Posterior vena cava (tissue), 2 donors: Measurements from ENCODE around the gene ISM2. TPM values are rescaled to one million over a fixed set of nuclear protein-coding genes. Genes with fewer than 3 reads are reported as not detected.
A peak's percentile ranks its signal among the peaks of the same experiment; 100 is the strongest.

Experiments used
- DNase-seq: peaks from one replicate; pipeline ENCODE4 v3.0.0-alpha.2; 2020; ENCODE audit warnings: low spot score
- intact Hi-C, 2 donors: fragments of 100-400 bp; cut with DNase I; formaldehyde crosslinking; loops; one replicate each; pipeline versions ENCODE4 v1.14.1 to v1.14.2; 2022 to 2023
- total RNA-seq, 2 donors: library from RNA; stranded (reverse); fragmentation: NEBNext Ultra II Directional; extraction: Animal tissue kit (Norgen Biotek cat#: 25700); gene quantifications; one replicate each; pipeline ENCODE4 v1.2.1, GENCODE V29; 2021
- donor health status: DM: yes; HTN: yes; CAD: no.
- donor health status: DM: yes; HTN: yes; CAD: no.

ISM2 gene
- total RNA-seq, 2 donors from 2014 or later, result 0.60 TPM; not detected in 1

GRCh38 chr14:77475432-77476115 lies 23.0 kb downstream of the ISM2 start:
- DNase-seq, result no peak
- intact Hi-C loops, result no loop called here

GRCh38 chr14:77474479-77475177 lies 24.0 kb downstream of the ISM2 start:
- intact Hi-C loops, result no loop called here
- DNase-seq, result no peak

- DNase-seq, result no peak
- intact Hi-C loops, result no loop called here
Measured at GRCh38 chr14:77473921-77474320, 24.7 kb downstream of the ISM2 start.

- intact Hi-C loops, result no loop called here
Measured at GRCh38 chr14:77470224-77470870, 28.3 kb downstream of the ISM2 start.

GRCh38 chr14:77469539-77469938 lies 29.1 kb downstream of the ISM2 start:
- DNase-seq, result no peak
- intact Hi-C loops, result no loop called here

More at GRCh38 chr14:77470224-77470870, 28.3 kb downstream of the ISM2 start:
- DNase-seq, result no peak

GRCh38 chr14:77469067-77469505 lies 29.5 kb downstream of the ISM2 start:
- DNase-seq, result no peak
- intact Hi-C loops, result no loop called here

GRCh38 chr14:77467801-77468200 lies 30.8 kb downstream of the ISM2 start:
- intact Hi-C loops, result no loop called here
- no peak for DNase-seq

GRCh38 chr14:77459072-77459723 lies 39.4 kb downstream of the ISM2 start:
- DNase-seq, result no peak

GRCh38 chr14:77458249-77458950 lies 40.2 kb downstream of the ISM2 start:
- intact Hi-C loops, result loop anchor here (5.0 to 10.0 kb wide), 2 partner anchors 86 to 94 kb away; no protein-coding TSS in a partner anchor

More at GRCh38 chr14:77459072-77459723, 39.4 kb downstream of the ISM2 start:
- intact Hi-C loops, result loop anchor here (5.0 to 10.0 kb wide), 2 partner anchors 86 to 93 kb away; no protein-coding TSS in a partner anchor

GRCh38 chr14:77457522-77458248 lies 40.9 kb downstream of the ISM2 start, which contains the start of the genes AHSA1 and VIPAS39:
Gene AHSA1, plus strand, starts transcription at chr14:77458093. Its CDS starts 97 bp downstream, at chr14:77458190.
Gene VIPAS39, minus strand, starts transcription at chr14:77457601. Its CDS starts 3,499 bp downstream, at chr14:77454102.
- peak; percentile 98 for DNase-seq
- intact Hi-C loops, result loop anchor here (5.0 to 10.0 kb wide), 2 partner anchors 87 to 95 kb away; no protein-coding TSS in a partner anchor

More at GRCh38 chr14:77458249-77458950, 40.2 kb downstream of the ISM2 start:
- DNase-seq, result no peak

GRCh38 chr14:77457115-77457521 lies 41.5 kb downstream of the ISM2 start:
- intact Hi-C loops, result loop anchor here (5.0 to 10.0 kb wide), 2 partner anchors 88 to 95 kb away; no protein-coding TSS in a partner anchor
- DNase-seq, result no peak

- DNase-seq, result no peak
- intact Hi-C loops, result loop anchor here (5.0 to 10.0 kb wide), 2 partner anchors 89 to 96 kb away; no protein-coding TSS in a partner anchor
Measured at GRCh38 chr14:77455966-77456640, 42.5 kb downstream of the ISM2 start.

- DNase-seq, result no peak
- intact Hi-C loops, result no loop called here
Measured at GRCh38 chr14:77442196-77442595, 56.4 kb downstream of the ISM2 start.

GRCh38 chr14:77439861-77440260 lies 58.8 kb downstream of the ISM2 start:
- intact Hi-C loops, result no loop called here

GRCh38 chr14:77438596-77438995 lies 60.0 kb downstream of the ISM2 start:
- intact Hi-C loops, result no loop called here

More at GRCh38 chr14:77439861-77440260, 58.8 kb downstream of the ISM2 start:
- no peak for DNase-seq

GRCh38 chr14:77436042-77436441 lies 62.6 kb downstream of the ISM2 start:
- intact Hi-C loops, result no loop called here
- DNase-seq, result no peak

More at GRCh38 chr14:77438596-77438995, 60.0 kb downstream of the ISM2 start:
- no peak for DNase-seq

GRCh38 chr14:77426396-77426795 lies 72.2 kb downstream of the ISM2 start:
- no peak for DNase-seq
- intact Hi-C loops, result no loop called here
